Head of caudate nucleus (tissue), 42 donors: Measurements from ENCODE around the gene CLCN4.

Experiments
- DNase-seq, 42 donors: peaks; one replicate each; pipeline versions ENCODE4 v3.0.0 to v3.0.0-alpha.2; 2020 to 2021; ENCODE audit warnings: mixed read lengths in 7 of 42
- intact Hi-C: fragments of 100-400 bp; cut with DNase I; formaldehyde crosslinking; loops from one replicate; pipeline ENCODE4 v1.15.0; 2022

The CLCN4 gene

GRCh38 chrX:10156199-10157031, at the start of gene CLCN4:
CLCN4 (plus strand) TSS chrX:10156975; CDS start chrX:10185033, 28,058 bp downstream.
- DNase-seq, result peak; percentile 64 to 91 (median 81)
- intact Hi-C loops, result no loop called here

GRCh38 chrX:10107483-10107882, 49.3 kb upstream of the CLCN4 start:
- no peak for DNase-seq
- intact Hi-C loops, result no loop called here

GRCh38 chrX:10108288-10108687, 48.5 kb upstream of the CLCN4 start:
- intact Hi-C loops, result no loop called here
- no peak for DNase-seq

- DNase-seq, result peak in 40 of 42 donors; percentile 35 to 84 (median 60)
Observed at GRCh38 chrX:10109695-10110094, 47.1 kb upstream of the CLCN4 start.

GRCh38 chrX:10110316-10110935, 46.3 kb upstream of the CLCN4 start:
- intact Hi-C loops, result no loop called here
- no peak for DNase-seq

More at GRCh38 chrX:10109695-10110094, 47.1 kb upstream of the CLCN4 start:
- intact Hi-C loops, result no loop called here

- no peak for DNase-seq
- intact Hi-C loops, result no loop called here
Observed at GRCh38 chrX:10110984-10111363, 45.8 kb upstream of the CLCN4 start.

- peak in 37 of 42 donors; percentile 13 to 79 (median 51) for DNase-seq
- intact Hi-C loops, result no loop called here
Observed at GRCh38 chrX:10111364-10112148, 45.2 kb upstream of the CLCN4 start.

- intact Hi-C loops, result no loop called here
- no peak for DNase-seq
Observed at GRCh38 chrX:10112510-10112909, 44.3 kb upstream of the CLCN4 start.

- intact Hi-C loops, result loop anchor here (5.0 kb wide), 1 partner anchor 228 kb away; no protein-coding TSS in a partner anchor
- no peak for DNase-seq
Observed at GRCh38 chrX:10115082-10115481, 41.7 kb upstream of the CLCN4 start.

- DNase-seq, result no peak
Observed at GRCh38 chrX:10117301-10117700, 39.5 kb upstream of the CLCN4 start.

GRCh38 chrX:10117864-10118377, 38.9 kb upstream of the CLCN4 start:
- intact Hi-C loops, result loop anchor here (2.0 to 5.0 kb wide), 2 partner anchors 121 to 231 kb away; no protein-coding TSS in a partner anchor

More at GRCh38 chrX:10117301-10117700, 39.5 kb upstream of the CLCN4 start:
- intact Hi-C loops, result loop anchor here (5.0 kb wide), 1 partner anchor 230 kb away; no protein-coding TSS in a partner anchor

GRCh38 chrX:10118530-10118929, 38.2 kb upstream of the CLCN4 start:
- DNase-seq, result no peak
- intact Hi-C loops, result loop anchor here (2.0 to 5.0 kb wide), 2 partner anchors 122 to 231 kb away; no protein-coding TSS in a partner anchor

More at GRCh38 chrX:10117864-10118377, 38.9 kb upstream of the CLCN4 start:
- DNase-seq, result no peak

- intact Hi-C loops, result loop anchor here (2.0 to 5.0 kb wide), 2 partner anchors 123 to 232 kb away; no protein-coding TSS in a partner anchor
- peak; percentile 12 to 88 (median 70) for DNase-seq
Observed at GRCh38 chrX:10119399-10119990, 37.3 kb upstream of the CLCN4 start.

- DNase-seq, result no peak
- intact Hi-C loops, result no loop called here
Observed at GRCh38 chrX:10120331-10120730, 36.4 kb upstream of the CLCN4 start.

- DNase-seq, result peak in 1 of 42 donors; percentile 39
- intact Hi-C loops, result no loop called here
Observed at GRCh38 chrX:10120828-10121227, 35.9 kb upstream of the CLCN4 start.

GRCh38 chrX:10121787-10122186, 35.0 kb upstream of the CLCN4 start:
- peak in 1 of 42 donors; percentile 17 for DNase-seq
- intact Hi-C loops, result loop anchor here (2.0 kb wide), 1 partner anchor 133 kb away; no protein-coding TSS in a partner anchor

- intact Hi-C loops, result no loop called here
Observed at GRCh38 chrX:10124506-10125247, 32.1 kb upstream of the CLCN4 start.

GRCh38 chrX:10125248-10125615, 31.5 kb upstream of the CLCN4 start:
- DNase-seq, result no peak

More at GRCh38 chrX:10124506-10125247, 32.1 kb upstream of the CLCN4 start:
- no peak for DNase-seq

More at GRCh38 chrX:10125248-10125615, 31.5 kb upstream of the CLCN4 start:
- intact Hi-C loops, result no loop called here
